SK-N-SH (cell line): ENCODE results near the gene ARAP2.

ENCODE experiments used
- CTCF ChIP-seq: fragments of 200-600 bp; sonication (generic); IDR thresholded peaks from 2 replicates; pipeline ENCODE4 v1.6.1; 2017; ENCODE audit warnings: antibody characterized with exemption, mild to moderate bottlenecking, moderate library complexity
- EP300 ChIP-seq, 2 experiments: IDR thresholded peaks; 2 replicates each; pipeline versions ENCODE4 v1.4.0 to v1.6.1; 2012; ENCODE audit warnings: borderline replicate concordance in 1 of 2, low read depth in 1 of 2, low read length in 1 of 2
- MAX ChIP-seq: IDR thresholded peaks from 2 replicates; pipeline ENCODE4 v1.4.0; 2012; ENCODE audit warnings: low read depth
- MXI1 ChIP-seq: IDR thresholded peaks from 2 replicates; pipeline ENCODE4 v1.6.1; 2012; ENCODE audit warnings: mild to moderate bottlenecking, low read depth, low read length, improper control_type of control experiment
- POLR2AphosphoS5 ChIP-seq: IDR thresholded peaks from 2 replicates; pipeline ENCODE4 v1.6.1; 2012; ENCODE audit warnings: low read depth, low read length
- RAD21 ChIP-seq: IDR thresholded peaks from 2 replicates; pipeline ENCODE4 v1.6.1; 2012; ENCODE audit warnings: mild to moderate bottlenecking, low read length
- REST ChIP-seq: IDR thresholded peaks from 2 replicates; pipeline ENCODE4 v1.6.1; 2012; ENCODE audit warnings: mild to moderate bottlenecking, low read depth, low read length, moderate library complexity
- RFX5 ChIP-seq: IDR thresholded peaks from 2 replicates; pipeline ENCODE4 v1.6.1; 2012; ENCODE audit warnings: mild to moderate bottlenecking, improper control_type of control experiment, low read length
- TAF1 ChIP-seq: IDR thresholded peaks from 2 replicates; pipeline ENCODE4 v1.6.1; 2012; ENCODE audit warnings: low read depth, mild to moderate bottlenecking, low read length, moderate library complexity, borderline replicate concordance
- TEAD4 ChIP-seq: IDR thresholded peaks from 2 replicates; pipeline ENCODE4 v1.4.0; 2012; ENCODE audit warnings: mild to moderate bottlenecking, borderline replicate concordance; ENCODE audit not compliant: insufficient read depth
- YY1 ChIP-seq: IDR thresholded peaks from 2 replicates; pipeline ENCODE4 v1.4.0; 2012; ENCODE audit warnings: low read depth, mild to moderate bottlenecking
- ZBTB33 ChIP-seq: IDR thresholded peaks from 2 replicates; pipeline ENCODE4 v1.4.0; 2012; ENCODE audit warnings: low read depth, borderline replicate concordance

- no peak for TF ChIP-seq CTCF
- no peak for TF ChIP-seq EP300 (IDR thresholded peaks at IDR 0.05; ENCODE audit: borderline replicate concordance in 1 of 2, low read depth in 1 of 2, low read length in 1 of 2)
- TF ChIP-seq REST, result no peak
- no peak for TF ChIP-seq POLR2AphosphoS5
- no peak for TF ChIP-seq YY1
- TF ChIP-seq TEAD4, result no peak
- no peak for TF ChIP-seq RAD21
- TF ChIP-seq MAX, result no peak
- TF ChIP-seq RFX5, result no peak
- no peak for TF ChIP-seq ZBTB33
- no peak for TF ChIP-seq TAF1
- no peak for TF ChIP-seq MXI1
Observed at GRCh38 chr4:36236159-36236558, 8.2 kb downstream of the ARAP2 start.
